ENCODE results near the gene ENPP7.

The ENPP7 gene

GRCh38 chr17:79729761-79730160 lies 982 bp upstream of the ENPP7 start:
- FAIRE-seq (no peak), DNase-seq (ENCODE audit: insufficient read length, low spot score) (no peak)

DNA sequence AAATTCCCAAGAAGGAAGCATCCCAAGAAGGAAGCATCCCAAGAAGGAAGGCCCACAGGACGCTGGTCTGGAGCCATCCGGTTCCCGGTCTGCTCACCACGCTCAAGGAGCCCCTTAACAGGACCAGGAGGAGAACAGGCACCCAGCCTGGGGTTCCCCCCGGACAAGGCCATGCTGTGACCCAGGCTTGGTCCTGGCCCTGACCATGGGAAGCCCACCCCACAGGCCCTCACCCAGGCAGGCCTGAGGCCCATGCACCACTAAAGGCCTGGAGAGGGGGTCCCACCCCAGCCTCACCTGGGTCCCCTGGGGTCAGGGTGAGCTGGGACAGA lies 340 bp upstream of the ENPP7 start:
- DNase-seq (ENCODE audit: insufficient read length, low spot score) (no peak), FAIRE-seq (no peak)

- no peak for FAIRE-seq
- DNase-seq (ENCODE audit: insufficient read length, low spot score) = no peak
These were observed 1.5 kb downstream of the ENPP7 start for GRCh38 chr17:79732254-79732653.

- no peak for FAIRE-seq
- no peak for DNase-seq (ENCODE audit: insufficient read length, low spot score)
These were observed 2.3 kb downstream of the ENPP7 start for GRCh38 chr17:79732804-79733691.

- FAIRE-seq (no peak), DNase-seq (ENCODE audit: insufficient read length, low spot score) (no peak)
These were observed 2.9 kb downstream of the ENPP7 start for GRCh38 chr17:79733692-79734070.

GRCh38 chr17:79735096-79735495 lies 4.4 kb downstream of the ENPP7 start:
- FAIRE-seq (no peak), DNase-seq (ENCODE audit: insufficient read length, low spot score) (no peak)

- FAIRE-seq (no peak), DNase-seq (ENCODE audit: insufficient read length, low spot score) (no peak)
These were observed 6.5 kb downstream of the ENPP7 start for GRCh38 chr17:79737046-79737921.

DNA sequence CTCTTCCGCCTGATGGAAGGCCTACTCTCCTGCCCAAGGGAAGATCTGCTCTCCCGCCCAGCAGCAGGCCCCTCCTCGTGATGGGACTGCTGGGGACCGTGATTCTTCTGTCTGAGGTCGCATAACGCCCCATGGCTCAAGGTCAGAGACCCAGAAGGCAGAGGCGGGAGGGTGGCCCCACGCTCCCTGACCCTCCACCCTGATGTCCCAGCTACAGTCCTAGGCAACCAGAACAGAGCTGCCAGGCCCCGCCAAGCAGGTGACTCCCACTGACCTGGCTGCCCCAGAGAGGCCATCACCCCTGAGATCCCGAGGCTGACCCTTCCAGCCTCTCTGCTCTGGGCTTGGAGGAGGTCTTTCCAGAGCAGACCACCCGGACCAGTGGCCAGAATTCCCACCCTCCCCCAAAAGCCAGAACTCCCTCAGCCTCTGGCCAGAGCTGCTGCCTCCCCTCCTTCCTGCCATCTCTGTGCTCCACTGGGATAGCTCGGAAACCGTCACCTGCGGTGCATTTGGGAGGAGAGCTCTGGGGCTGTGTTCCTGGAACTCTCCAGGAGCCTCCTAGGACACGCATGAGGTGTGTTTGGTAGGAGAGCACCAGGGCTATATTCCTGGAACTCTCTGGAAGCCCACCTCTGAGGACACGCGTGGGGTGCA lies 7.3 kb downstream of the ENPP7 start:
- no peak for FAIRE-seq
- no peak for DNase-seq (ENCODE audit: insufficient read length, low spot score)

GRCh38 chr17:79738643-79739042 lies 7.9 kb downstream of the ENPP7 start:
- FAIRE-seq = no peak
- no peak for DNase-seq (ENCODE audit: insufficient read length, low spot score)

DNA sequence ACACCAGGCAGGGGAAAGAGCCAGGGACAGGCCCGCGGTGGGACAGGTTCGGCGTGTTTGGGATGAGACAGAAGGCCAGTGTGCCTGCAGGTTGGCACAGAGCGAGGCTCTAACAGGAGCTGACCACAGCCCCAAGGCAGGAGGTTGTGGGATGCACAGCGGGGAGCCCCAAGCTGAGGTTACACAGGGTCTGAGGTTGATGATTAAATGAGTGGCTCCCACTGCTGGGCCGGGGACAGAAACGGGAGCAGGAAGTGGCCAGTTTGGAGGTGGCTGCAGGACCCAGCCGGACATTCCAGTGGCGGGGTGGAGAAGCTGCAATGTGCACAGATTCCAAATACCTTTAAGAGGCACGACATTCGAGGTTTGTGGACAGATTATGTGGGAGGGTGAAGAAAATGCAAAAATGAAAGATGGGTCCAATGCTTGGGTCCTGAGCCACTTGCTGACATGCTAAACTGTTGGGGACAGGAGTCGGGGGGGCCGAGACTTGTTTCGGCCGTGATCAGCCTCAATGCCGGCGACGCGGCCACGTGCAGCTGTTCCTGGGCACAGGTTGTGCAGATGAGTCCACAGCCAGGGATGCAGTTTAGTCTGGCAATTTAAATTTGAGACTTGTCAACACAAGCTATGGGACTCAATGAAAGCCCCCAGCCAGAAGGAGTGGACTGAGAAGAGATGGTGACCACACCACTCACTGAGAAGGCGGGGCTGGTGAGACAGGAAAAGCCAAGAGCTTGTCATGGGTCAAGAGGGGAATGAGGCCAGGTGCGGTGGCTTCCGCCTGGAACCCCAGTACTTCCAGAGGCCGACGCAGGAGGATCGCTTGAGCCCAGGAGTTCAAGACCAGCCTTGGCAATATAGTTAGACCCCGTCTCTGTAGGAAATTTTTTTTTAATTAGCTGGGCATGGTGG lies 8.7 kb downstream of the ENPP7 start:
- FAIRE-seq (no peak), DNase-seq (ENCODE audit: insufficient read length, low spot score) (no peak)

DNA sequence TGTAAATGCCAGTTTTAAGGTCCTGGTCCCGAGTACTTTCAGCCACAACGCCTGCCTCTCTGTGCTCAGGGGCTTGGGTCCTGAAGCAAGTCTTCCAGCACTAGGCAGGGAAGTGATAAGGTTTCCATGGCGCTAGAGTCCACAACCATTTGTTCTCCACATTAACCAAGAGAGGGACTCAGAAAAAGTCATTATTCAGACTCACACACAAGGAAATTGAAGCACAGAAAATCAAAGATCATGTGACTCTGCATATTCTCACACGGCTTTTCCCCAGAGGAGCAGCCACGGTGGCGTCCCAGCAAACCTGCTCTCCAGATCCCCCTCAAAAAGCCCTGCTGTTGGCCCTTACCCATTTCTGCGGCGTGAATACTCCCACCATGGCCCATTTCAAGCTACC lies 9.7 kb downstream of the ENPP7 start:
- FAIRE-seq (no peak), DNase-seq (ENCODE audit: insufficient read length, low spot score) (no peak)

DNA sequence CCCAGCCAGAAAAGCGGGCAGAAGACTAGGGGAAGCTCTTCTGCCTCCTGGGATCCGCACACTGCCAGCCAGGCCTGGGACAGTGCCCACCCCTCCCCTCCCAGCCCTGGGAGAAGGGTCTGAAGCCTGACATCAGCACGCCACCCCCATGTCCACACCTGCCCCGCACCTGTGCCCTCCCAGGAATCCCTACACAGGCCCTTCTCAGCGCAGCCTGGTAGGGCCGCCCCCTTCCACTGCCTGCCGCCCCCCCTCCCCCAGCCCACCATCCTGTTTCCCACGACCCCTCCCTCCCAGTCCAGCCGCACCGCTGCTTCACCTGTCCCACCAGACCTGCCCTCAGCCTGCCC lies 10.6 kb downstream of the ENPP7 start:
- FAIRE-seq (no peak), DNase-seq (ENCODE audit: insufficient read length, low spot score) (no peak)

DNA sequence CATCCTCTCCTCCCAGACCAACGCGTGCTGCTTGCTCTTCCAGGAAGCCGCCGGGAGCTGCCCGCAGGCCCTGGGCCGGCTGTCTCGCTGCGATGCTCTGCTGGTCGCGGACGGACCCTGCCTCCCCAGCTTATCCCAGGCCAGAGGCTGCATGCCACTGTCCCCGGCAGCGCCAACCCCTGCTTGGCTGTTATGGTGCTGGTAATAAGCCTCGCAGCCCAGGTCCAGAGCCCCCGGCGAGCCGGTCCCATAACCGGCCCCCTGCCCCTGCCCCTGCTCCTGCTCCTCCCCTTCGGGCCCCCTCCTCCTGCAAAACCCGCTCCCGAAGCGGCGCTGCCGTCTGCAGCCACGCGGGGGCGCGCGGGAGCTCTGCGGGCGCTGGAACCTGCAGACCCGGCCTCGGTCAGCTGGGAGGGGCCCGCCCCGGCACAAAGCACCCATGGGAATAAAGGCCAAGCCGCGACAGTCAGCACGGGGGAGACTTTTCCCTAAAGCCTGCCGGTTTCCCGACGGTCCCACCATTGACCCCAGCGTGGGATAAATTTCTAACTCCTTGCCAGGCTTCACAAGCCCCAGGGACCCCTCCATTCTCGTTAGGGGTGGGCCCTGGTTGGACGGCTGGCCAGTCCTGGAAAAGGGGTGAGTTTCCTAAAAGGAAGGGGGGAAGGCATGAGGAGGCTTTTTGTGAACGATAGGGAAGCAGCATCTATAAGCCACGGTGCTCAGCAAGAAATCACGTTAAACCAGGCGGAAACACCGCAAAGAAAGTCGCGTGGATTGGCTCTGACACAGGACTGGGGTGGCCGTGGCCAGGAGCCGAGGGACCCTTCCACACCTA lies 11.2 kb downstream of the ENPP7 start:
- DNase-seq (ENCODE audit: insufficient read length, low spot score) (peak; percentile 85), FAIRE-seq (no peak)

GRCh38 chr17:79742589-79742918 lies 11.8 kb downstream of the ENPP7 start:
- DNase-seq (ENCODE audit: insufficient read length, low spot score) (no peak), FAIRE-seq (no peak)

- DNase-seq (ENCODE audit: insufficient read length, low spot score) (no peak), FAIRE-seq (no peak)
These were observed 12.3 kb downstream of the ENPP7 start for GRCh38 chr17:79742951-79743476.

DNA sequence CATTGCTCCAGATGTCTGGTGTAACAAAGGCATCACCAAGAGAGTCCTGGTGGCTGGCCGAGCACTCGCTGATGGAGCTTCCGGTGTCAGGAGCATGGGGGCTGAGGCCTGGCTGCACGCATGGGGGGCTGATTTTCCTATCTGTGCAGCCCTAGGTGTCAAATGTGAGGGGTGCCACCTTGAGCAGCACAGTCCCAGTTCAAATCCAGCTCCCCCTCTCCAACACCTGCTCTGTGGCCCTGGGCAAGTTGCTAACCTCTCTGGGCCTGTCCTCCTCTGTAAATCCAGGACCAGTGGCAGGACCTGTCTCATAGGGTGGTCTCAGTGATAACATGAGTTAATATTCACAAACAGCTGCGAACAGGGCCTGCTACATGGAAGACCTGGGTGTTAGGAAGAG lies 12.9 kb downstream of the ENPP7 start:
- FAIRE-seq = no peak
- DNase-seq (ENCODE audit: insufficient read length, low spot score) = no peak

DNA sequence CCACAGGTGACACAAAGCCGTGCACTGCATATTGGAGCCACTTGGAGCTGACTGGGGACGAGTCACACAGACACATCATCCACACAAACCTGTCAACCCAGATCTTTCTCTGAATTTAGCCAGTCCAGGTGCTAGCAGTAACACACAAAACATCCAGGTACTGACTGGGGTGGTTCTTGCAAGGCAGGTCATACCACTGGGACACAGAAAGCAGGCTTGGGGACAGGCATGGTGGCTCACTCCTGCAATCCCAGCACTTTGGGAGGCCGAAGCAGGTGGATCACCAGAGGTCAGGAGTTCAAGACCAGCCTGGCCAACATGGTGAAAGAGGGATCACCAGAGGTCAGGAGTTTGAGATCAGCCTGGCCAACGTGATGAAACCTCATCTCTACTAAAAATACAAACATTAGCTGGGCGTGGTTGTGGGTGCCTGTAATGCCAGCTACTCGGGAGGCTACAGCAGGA lies 14.9 kb downstream of the ENPP7 start:
- FAIRE-seq (no peak), DNase-seq (ENCODE audit: insufficient read length, low spot score) (no peak)

GRCh38 chr17:79746889-79747507 lies 16.3 kb downstream of the ENPP7 start:
- FAIRE-seq = no peak
- no peak for DNase-seq (ENCODE audit: insufficient read length, low spot score)

All from HTR-8/SVneo (cell line).